B cell (primary cell): ENCODE measurements around the gene VIPAS39. TPM values are rescaled to one million over a fixed set of nuclear protein-coding genes. Genes with fewer than 3 reads are reported as not detected.

Experiments
- ATAC-seq: fragments of 200-7000 bp; cut with Tn5 transposase; one replicate; pipeline ENCODE4 v1.10.0; 2021; ENCODE audit warnings: low read depth, mild to moderate bottlenecking, moderate number of reproducible peaks, moderate library complexity
- CTCF ChIA-PET: fragments of 350-600 bp; sonication (Branson Sonifier 250); formaldehyde crosslinking; loops from one replicate; lab custom pipeline; 2021; ENCODE audit warnings: antibody characterized with exemption, inconsistent platforms; lab: Charles Lee
- POLR2A ChIA-PET: fragments of 350-600 bp; sonication (Branson Sonifier 250); formaldehyde crosslinking; loops from one replicate; lab custom pipeline; 2021; ENCODE audit warnings: antibody characterized with exemption; lab: Charles Lee
- DNase-seq: peaks from one replicate; pipeline ENCODE4 v3.0.0; 2013
- H2AFZ ChIP-seq: 2 replicates; pipeline ENCODE4 v1.6.1; 2012; ENCODE audit warnings: mild to moderate bottlenecking, low read depth, low read length; ENCODE audit not compliant: insufficient read depth, poor library complexity, severe bottlenecking
- H3K27ac ChIP-seq, 2 donors: 1 replicate in 1 of 2; 2 replicates in 1 of 2; pipeline ENCODE4 v1.5.1; 2012 to 2013; ENCODE audit warnings: low read length in 2 of 2, mild to moderate bottlenecking in 2 of 2, moderate library complexity in 1 of 2
- H3K27me3 ChIP-seq, 4 experiments: fragments of 200-600 bp in 1 of 4; sonication (generic) in 1 of 4; replicated peaks in 1 of 4; 1 replicate in 2 of 4; 2 replicates in 2 of 4; pipeline versions ENCODE4 v1.6.1 to v1.7.0; 2013 to 2016; ENCODE audit warnings: low read length in 3 of 4, mild to moderate bottlenecking in 2 of 4, mixed read lengths in 1 of 4, moderate library complexity in 1 of 4; ENCODE audit not compliant: insufficient read depth in 4 of 4, control insufficient read depth in 3 of 4; ENCODE audit errors: control extremely low read depth in 1 of 4
- H3K36me3 ChIP-seq, 2 experiments: replicated peaks in 1 of 2; 1 replicate in 1 of 2; 2 replicates in 1 of 2; pipeline versions ENCODE4 v1.6.1 to v1.7.1; 2013; ENCODE audit warnings: low read length in 1 of 2; ENCODE audit not compliant: insufficient read depth in 2 of 2, control insufficient read depth in 1 of 2; ENCODE audit errors: control extremely low read depth in 1 of 2, extremely low read depth in 1 of 2
- H3K4me1 ChIP-seq, 2 donors: fragments of 200-600 bp in 1 of 2; sonication (generic) in 1 of 2; 1 replicate in 1 of 2; 2 replicates in 1 of 2; pipeline versions ENCODE4 v1.5.1 to v1.6.1; 2013 to 2017; ENCODE audit warnings: low read length in 2 of 2; ENCODE audit not compliant: control insufficient read depth in 2 of 2, insufficient read depth in 2 of 2
- H3K4me2 ChIP-seq: replicated peaks from 2 replicates; pipeline ENCODE3; 2012; ENCODE audit warnings: mild to moderate bottlenecking, low read depth, low read length; ENCODE audit not compliant: poor library complexity, severe bottlenecking
- H3K4me3 ChIP-seq, 5 experiments: fragments of 200-600 bp in 1 of 5; sonication (generic) in 1 of 5; 1 replicate in 3 of 5; 2 replicates in 2 of 5; pipeline versions ENCODE4 v1.5.1 to v1.7.0; 2011 to 2016; ENCODE audit warnings: low read length in 4 of 5, mild to moderate bottlenecking in 4 of 5, low read depth in 2 of 5, control low read depth in 1 of 5, moderate library complexity in 1 of 5; ENCODE audit not compliant: insufficient read depth in 1 of 5; ENCODE audit errors: control extremely low read depth in 1 of 5, extremely low read depth in 1 of 5
- H3K79me2 ChIP-seq: fragments of 200-600 bp; sonication (generic); one replicate; pipeline ENCODE4 v1.6.0; 2016; ENCODE audit warnings: low read length; ENCODE audit not compliant: control insufficient read depth, insufficient read depth
- H3K9ac ChIP-seq: fragments of 200-600 bp; sonication (generic); 2 replicates; pipeline ENCODE4 v1.6.1; 2017; ENCODE audit warnings: mild to moderate bottlenecking, low read length, moderate library complexity
- H3K9me3 ChIP-seq, 3 donors: one replicate each; pipeline versions ENCODE4 v1.6.1 to v1.7.1; 2013; ENCODE audit warnings: low read length in 2 of 3; ENCODE audit not compliant: control insufficient read depth in 2 of 3, insufficient read depth in 1 of 3; ENCODE audit errors: control extremely low read depth in 1 of 3
- H4K20me1 ChIP-seq: 2 replicates; pipeline ENCODE4 v1.6.0; 2012; ENCODE audit warnings: mild to moderate bottlenecking, low read length; ENCODE audit not compliant: insufficient read depth, control insufficient read depth, poor library complexity, severe bottlenecking
- H3K27ac Mint-ChIP-seq: one replicate; pipeline ENCODE4 v1.8.0; 2021; ENCODE audit warnings: mixed read lengths
- H3K27me3 Mint-ChIP-seq: one replicate; pipeline ENCODE4 v1.8.0; 2021; ENCODE audit warnings: mixed read lengths
- H3K4me1 Mint-ChIP-seq: one replicate; pipeline ENCODE4 v1.8.0; 2021; ENCODE audit warnings: mixed read lengths
- H3K4me3 Mint-ChIP-seq: one replicate; pipeline ENCODE4 v1.8.0; 2021; ENCODE audit warnings: mixed read lengths
- H3K9me3 Mint-ChIP-seq: one replicate; pipeline ENCODE4 v1.8.0; 2022; ENCODE audit warnings: mixed read lengths; ENCODE audit not compliant: insufficient read depth
- EZH2 ChIP-seq: IDR thresholded peaks from 2 replicates; pipeline ENCODE4 v1.6.1; 2012; ENCODE audit warnings: borderline replicate concordance, low read depth, mild to moderate bottlenecking, moderate library complexity, low read length; ENCODE audit not compliant: insufficient read depth, poor library complexity, severe bottlenecking
- WGBS: methylation state at CpG from one replicate; pipeline ENCODE4 v1.1.5; 2013; ENCODE audit warnings: missing lambda C conversion rate; ENCODE audit not compliant: insufficient coverage; 5-methylcytosine and 5-hydroxymethylcytosine counted together
- intact Hi-C: fragments of 100-400 bp; cut with micrococcal nuclease; formaldehyde crosslinking; loops from one replicate; pipeline ENCODE4 v1.10.0; 2022
- polyA plus RNA-seq: library from polyadenylated mRNA; depleted of rRNA; stranded (reverse); fragments of >200 nt; gene quantifications from 2 replicates; pipeline ENCODE4 v1.2.3, GENCODE V29; 2012
- total RNA-seq, 2 donors: library from RNA; stranded (reverse); fragments of 120-200 nt in 1 of 2; gene quantifications; 1 replicate in 1 of 2; 2 replicates in 1 of 2; pipeline versions ENCODE4 v1.2.3 to v1.2.4, GENCODE V29; 2013 to 2022
- TF ChIP-seq, protein P1 (sequence below): fragments of 200-600 bp; IDR thresholded peaks from one replicate; pipeline ENCODE4 v1.8.0; 2022; ENCODE audit warnings: antibody characterized with exemption, mild to moderate bottlenecking

The VIPAS39 gene
- total and polyA plus RNA-seq, 2 donors (not counting 1 experiment from before 2014, with no cell fraction given) = 17.4 to 25.9 TPM

GRCh38 chr14:77424862-77425261, 32.5 kb downstream of the VIPAS39 start:
- H4K20me1 ChIP-seq = no peaks in the 10 kb centered on the region
- no peak overlapping the region for H3K4me2 ChIP-seq
- peaks cover 0 to 2% (median under 1%) of the 10 kb centered on the region in 3 donors for H3K9me3 ChIP-seq
- no peak overlapping the region for H2AFZ ChIP-seq
- peaks cover 9 to 69% of the 10 kb centered on the region in 2 experiments for H3K36me3 ChIP-seq
- H3K4me1 Mint-ChIP-seq = no peaks in the 10 kb centered on the region
- H3K4me3 ChIP-seq = no peak overlapping the region
- intact Hi-C loops = no loop called here
- H3K4me1 ChIP-seq = no peaks in the 10 kb centered on the region
- no peaks in the 10 kb centered on the region for H3K79me2 ChIP-seq
- 100% methylated on average over 2 of the region's 3 CpGs for WGBS
- ChIA-PET POLR2A (no interaction called here), CTCF (interaction anchor here (0.5 kb wide), 1 partner anchor 13 kb away, joined by 4 read pairs; no protein-coding TSS in a partner anchor)
- DNase-seq (no peak), ATAC-seq (no peak)
- no peak overlapping the region for H3K4me3 Mint-ChIP-seq
- no peaks in the 10 kb centered on the region for H3K27me3 ChIP-seq
- no peaks in the 10 kb centered on the region for H3K27me3 Mint-ChIP-seq
- no peak overlapping the region for H3K9ac ChIP-seq
- TF ChIP-seq, protein P1, sequence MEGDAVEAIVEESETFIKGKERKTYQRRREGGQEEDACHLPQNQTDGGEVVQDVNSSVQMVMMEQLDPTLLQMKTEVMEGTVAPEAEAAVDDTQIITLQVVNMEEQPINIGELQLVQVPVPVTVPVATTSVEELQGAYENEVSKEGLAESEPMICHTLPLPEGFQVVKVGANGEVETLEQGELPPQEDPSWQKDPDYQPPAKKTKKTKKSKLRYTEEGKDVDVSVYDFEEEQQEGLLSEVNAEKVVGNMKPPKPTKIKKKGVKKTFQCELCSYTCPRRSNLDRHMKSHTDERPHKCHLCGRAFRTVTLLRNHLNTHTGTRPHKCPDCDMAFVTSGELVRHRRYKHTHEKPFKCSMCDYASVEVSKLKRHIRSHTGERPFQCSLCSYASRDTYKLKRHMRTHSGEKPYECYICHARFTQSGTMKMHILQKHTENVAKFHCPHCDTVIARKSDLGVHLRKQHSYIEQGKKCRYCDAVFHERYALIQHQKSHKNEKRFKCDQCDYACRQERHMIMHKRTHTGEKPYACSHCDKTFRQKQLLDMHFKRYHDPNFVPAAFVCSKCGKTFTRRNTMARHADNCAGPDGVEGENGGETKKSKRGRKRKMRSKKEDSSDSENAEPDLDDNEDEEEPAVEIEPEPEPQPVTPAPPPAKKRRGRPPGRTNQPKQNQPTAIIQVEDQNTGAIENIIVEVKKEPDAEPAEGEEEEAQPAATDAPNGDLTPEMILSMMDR = no peak
- peaks cover 2% of the 10 kb centered on the region for H3K9me3 Mint-ChIP-seq
- no peak overlapping the region for H3K27ac Mint-ChIP-seq
- H3K27ac ChIP-seq = no peak overlapping the region

DNA sequence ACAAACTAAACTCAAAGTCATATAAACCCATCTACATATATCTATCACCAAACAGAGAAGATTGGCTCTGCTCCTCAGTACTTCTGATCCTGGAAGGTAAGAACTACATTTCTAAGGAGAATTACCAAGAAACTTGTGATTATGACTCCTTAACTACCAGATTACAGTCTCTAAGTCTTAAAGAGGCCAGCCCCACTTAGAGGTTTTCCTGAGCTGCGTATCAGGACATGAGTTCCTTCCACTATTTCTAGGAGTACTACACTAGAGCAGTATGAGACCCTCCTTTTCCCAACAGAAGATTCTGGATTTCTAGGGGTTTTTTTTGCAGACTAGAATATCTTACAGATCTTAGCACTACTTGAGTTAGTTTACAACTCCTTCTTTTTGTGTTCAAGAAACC, 34.0 kb downstream of the VIPAS39 start, which contains the start of gene NOXRED1:
NOXRED1 (minus strand) TSS at position 101 of the 400 bp plus-strand sequence. CDS start 634 bp downstream, outside the sequence.
- no peak within 1 kb of the TSS for H3K27ac Mint-ChIP-seq
- no peaks in the 10 kb centered on the region for H3K79me2 ChIP-seq
- TF ChIP-seq EZH2 = no peak
- TF ChIP-seq, protein P1 = no peak
- no peak within 1 kb of the TSS for H3K4me3 ChIP-seq
- H3K36me3 ChIP-seq = peaks cover 6 to 54% of the 10 kb centered on the region in 2 experiments
- H3K4me1 ChIP-seq = no peaks in the 10 kb centered on the region
- no peak within 1 kb of the TSS for H3K4me3 Mint-ChIP-seq
- WGBS = 100% methylated on average over 1 of the region's 1 CpG
- no peak for DNase-seq
- peaks cover 0 to 14% (median 12%) of the 10 kb centered on the region in 3 donors for H3K9me3 ChIP-seq
- ATAC-seq = no peak
- intact Hi-C loops = no loop called here
- no peak within 1 kb of the TSS for H3K9ac ChIP-seq
- no peak within 1 kb of the TSS for H2AFZ ChIP-seq
- no peaks in the 10 kb centered on the region for H3K27me3 Mint-ChIP-seq
- ChIA-PET POLR2A (no interaction called here), CTCF (no interaction called here)
- peaks cover 7% of the 10 kb centered on the region for H3K9me3 Mint-ChIP-seq
- H3K4me1 Mint-ChIP-seq = no peaks in the 10 kb centered on the region
- no peaks in the 10 kb centered on the region for H3K27me3 ChIP-seq
- no peak within 1 kb of the TSS for H3K27ac ChIP-seq
- no peaks in the 10 kb centered on the region for H4K20me1 ChIP-seq
- H3K4me2 ChIP-seq = no peak within 1 kb of the TSS
